Activated CD4-positive, alpha-beta T cell treated with anti-CD3 and anti-CD28 coated beads, Interleukin-2, amount 50 U/mL, for 48 hours (primary cell): ENCODE data around the gene FAM13A.
"Not testable (repeated sequence)": the region's sequence is repeated elsewhere in the genome, so short reads cannot be mapped to it uniquely, and the experiment has no call there.

ENCODE experiments used
- DNase-seq, 2 experiments: peaks; one replicate each; pipeline ENCODE4 v3.0.0-alpha.2; 2020

Gene FAM13A

GRCh38 chr4:88955580-88956380 lies 101.2 kb downstream of the FAM13A start:
- DNase-seq: no peak

DNA sequence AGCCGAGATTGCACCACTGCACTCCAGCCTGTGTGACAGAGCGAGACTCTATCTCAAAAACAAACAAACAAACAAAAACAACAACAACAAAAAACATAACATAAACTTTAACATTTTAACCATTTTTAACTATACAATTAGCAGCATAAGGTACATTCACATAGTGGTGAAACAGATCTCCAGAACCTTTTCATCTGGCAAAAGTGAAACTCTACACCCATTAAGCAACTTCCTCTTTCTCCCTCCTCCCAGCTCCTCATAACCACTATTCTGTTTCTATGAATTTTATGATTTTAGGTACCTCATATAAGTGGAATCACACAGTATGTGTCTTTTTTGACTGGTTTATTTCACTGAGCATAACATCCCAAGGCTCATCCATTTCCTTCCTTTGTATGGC lies 103.6 kb downstream of the FAM13A start:
- no peak for DNase-seq

- DNase-seq: no peak
Observed at GRCh38 chr4:88952081-88952480, 104.9 kb downstream of the FAM13A start.

DNA sequence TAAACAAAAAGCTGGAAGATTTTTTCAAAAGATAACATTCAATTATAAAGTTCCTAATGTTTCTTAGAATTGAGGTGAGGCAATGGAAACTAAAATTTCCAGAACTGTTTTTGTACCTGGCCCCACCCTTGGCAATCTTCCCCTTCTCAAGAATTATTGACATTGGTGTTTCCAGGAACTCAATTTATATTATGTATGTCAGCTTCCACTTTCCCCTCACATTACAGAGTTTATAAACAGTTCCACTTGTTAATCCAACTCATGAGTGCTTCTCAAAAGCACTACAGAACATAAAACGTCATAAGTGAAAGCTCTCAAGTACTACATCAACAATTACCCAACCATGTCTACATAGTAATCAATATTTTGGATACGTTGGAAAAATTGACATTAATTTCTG lies 107.4 kb downstream of the FAM13A start:
- no peak for DNase-seq

DNA sequence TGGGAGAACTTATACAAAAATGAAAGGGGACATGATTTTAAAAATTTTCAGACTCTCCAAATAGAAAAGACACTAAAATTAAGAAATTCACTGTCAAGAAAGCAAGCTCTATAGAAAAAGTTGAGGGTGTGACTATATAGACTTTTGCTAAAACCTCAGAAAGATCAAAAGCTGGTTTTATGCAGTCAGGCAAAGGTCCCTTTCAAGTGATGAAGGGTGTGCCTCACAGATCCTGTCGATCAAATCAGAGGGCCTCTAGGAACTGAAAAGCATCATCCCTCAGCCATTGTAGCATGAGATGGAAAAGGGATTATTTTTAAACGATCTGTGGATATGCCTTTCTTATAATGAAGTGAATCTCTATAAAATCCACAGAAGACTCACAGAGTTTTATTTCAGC lies 116.5 kb downstream of the FAM13A start:
- DNase-seq: no peak

DNA sequence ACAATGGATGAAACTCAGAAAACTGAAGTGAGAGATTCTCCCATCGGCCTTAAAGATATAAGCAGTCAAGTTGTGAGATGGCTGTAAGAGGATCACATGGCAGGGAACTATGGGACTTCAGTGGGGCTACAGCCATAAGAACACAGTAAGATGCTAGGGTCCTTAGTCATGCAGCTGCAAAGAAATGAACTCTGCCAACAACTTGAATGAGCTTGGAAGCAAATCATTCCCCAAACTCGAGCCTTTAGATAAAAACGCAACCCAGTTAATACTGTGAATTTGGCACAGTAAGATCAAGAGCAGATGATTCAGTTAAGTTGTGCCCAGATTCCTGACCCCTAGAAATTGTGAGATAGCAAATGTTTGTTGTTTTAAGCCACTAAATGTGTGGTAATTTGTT lies 117.3 kb downstream of the FAM13A start:
- no peak for DNase-seq

GRCh38 chr4:88938138-88938537 lies 118.8 kb downstream of the FAM13A start:
- no peak for DNase-seq

DNA sequence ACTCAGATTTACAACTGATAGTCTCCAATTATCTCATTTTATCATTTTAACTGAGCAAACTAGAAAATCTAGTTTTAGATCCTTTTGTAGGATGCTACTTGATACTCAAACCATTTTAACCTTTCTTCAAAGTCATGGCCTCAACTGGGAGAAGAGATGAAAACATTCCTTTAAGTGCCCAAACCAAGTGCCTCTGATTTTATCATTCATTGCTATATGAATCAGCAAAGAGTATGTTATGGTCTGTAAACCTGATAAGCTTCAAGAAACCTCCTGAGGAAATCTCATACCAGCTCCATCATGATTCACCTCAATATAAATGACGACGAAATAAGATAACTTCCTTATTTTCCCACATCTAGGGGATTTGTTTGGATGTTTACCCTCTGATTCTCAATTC lies 119.9 kb downstream of the FAM13A start:
- no peak for DNase-seq

GRCh38 chr4:88933414-88934160 lies 123.4 kb downstream of the FAM13A start:
- DNase-seq: no peak

DNA sequence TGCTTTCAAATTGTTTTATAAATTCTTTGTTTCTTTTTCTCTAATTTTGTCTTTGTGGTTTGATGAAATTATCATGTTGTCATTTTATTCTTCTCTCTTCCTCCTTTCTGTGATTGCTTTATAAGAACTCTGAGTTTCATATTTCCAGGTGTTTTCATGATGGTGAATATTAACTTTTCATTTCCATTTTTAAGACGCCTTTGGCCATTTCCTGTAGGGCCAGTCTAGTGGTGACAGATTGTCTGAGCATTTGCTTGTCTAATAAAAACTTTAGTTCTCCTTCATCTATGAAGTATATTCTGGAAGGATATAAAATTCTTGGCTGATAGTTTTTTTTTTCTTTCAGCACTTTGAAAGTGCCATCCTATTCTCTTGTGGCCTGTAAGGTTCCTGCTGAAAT lies 128.1 kb downstream of the FAM13A start:
- no peak for DNase-seq

DNA sequence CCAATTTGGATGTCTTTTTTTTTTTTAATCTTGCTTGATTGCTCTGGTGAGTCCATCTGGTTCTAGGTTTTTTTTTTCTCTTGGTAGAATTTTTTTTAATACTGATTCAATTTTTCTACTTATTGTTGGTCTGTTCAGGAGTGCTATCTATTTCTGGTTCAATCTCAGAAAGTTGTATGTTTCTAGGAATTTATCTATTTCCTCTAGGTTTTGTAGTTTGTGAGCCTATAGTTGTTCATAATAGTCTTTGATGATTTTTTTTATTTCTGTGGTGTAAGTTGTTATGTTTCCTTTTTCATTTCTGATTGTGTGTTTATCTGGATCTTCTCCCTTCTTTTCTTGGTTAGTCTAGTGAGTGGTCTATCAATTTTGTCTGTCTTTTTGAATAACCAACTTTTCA lies 129.6 kb downstream of the FAM13A start:
- no peak for DNase-seq

DNA sequence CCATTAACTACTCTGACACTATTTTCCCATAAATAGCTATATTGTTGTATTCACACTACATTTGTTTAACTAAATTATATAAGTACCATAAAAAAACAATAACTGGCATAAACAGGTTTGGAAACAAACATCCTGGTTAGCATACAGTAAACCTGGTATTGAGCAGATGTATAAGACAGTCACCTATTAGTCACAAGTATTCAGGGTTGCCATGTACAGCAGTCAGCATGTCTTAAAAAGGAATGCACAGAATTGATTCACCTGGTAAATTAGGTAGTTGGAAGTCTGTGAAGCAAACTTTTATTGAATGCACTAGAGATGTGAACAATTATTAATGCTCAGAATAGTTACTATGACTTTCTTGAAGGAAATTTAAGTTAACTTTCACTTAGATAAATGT lies 137.9 kb downstream of the FAM13A start:
- no peak for DNase-seq

- DNase-seq: not testable (repeated sequence)
Observed at GRCh38 chr4:88913181-88913580, 143.8 kb downstream of the FAM13A start.

- DNase-seq: no peak
Observed at GRCh38 chr4:88911246-88912212, 145.5 kb downstream of the FAM13A start.

GRCh38 chr4:88910101-88910500 lies 146.9 kb downstream of the FAM13A start:
- no peak for DNase-seq

DNA sequence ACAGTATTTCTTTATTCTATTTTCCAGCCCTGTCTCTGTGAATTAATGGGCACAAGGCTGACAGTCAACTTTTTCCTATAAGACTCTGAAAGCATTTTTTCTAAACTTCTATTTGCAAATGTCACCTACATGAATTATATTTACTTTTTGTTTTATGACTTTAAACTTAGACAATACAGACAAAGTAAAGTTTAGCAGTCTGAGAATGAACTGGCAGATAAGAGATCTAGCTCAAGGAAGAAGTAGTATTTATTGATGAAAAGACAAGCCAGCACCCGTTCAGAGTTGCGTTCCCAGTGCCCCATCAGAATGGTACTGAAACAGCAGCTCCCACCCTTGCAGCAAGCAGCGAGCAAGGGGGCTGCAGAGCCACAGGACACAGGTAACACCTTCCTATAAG lies 148.5 kb downstream of the FAM13A start:
- DNase-seq: no peak

GRCh38 chr4:88908003-88908402 lies 149.0 kb downstream of the FAM13A start:
- no peak for DNase-seq

GRCh38 chr4:88907478-88907877 lies 149.5 kb downstream of the FAM13A start:
- no peak for DNase-seq

- DNase-seq: not testable (repeated sequence)
Observed at GRCh38 chr4:88904240-88904639, 152.7 kb downstream of the FAM13A start.

DNA sequence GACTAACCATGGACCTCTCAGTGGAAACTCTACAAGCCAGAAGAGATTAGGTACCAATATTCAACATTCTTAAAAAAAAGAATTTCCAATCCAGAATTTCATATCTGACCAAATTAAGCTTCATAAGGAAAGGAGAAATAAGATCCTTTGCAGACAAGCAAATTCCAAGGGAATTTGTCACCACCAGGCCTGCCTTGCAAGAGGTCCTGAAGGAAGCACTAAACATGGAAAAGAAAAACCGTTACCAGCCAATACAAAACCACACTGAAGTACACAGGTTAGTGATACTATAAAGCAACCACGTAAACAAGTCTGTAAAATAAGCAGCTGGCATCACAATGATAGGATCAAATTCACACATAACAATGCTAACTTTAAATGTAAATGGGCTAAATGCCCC lies 156.6 kb downstream of the FAM13A start:
- DNase-seq: no peak

DNA sequence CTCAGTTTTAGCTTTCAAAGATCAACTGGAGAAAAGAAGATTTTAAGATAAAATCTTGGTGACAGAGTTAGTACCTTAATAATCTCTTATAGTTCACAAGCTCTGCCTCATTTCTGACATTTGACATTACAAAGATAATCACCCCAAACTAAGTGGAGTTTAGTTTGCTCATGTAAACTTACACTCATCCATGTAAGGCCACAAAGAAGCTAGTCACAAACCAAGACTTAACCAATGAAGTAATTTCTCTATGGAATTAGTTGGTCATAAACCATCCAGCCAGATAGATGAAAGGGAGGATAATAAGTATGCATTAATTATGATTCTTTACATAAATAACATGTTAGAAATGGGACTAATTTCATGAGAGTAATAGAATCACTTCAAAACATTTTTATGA lies 159.2 kb downstream of the FAM13A start:
- DNase-seq: no peak

- DNase-seq: no peak
Observed at GRCh38 chr4:88897180-88897579, 159.8 kb downstream of the FAM13A start.

- DNase-seq: no peak
Observed at GRCh38 chr4:88893961-88894360, 163.0 kb downstream of the FAM13A start.
